SK-N-SH treated with all-trans-retinoic acid at 6 μM for 48 hours (cell line): ENCODE results near the gene DYNC2I2.
"Not testable (repeated sequence)": the region's sequence is repeated elsewhere in the genome, so short reads cannot be mapped to it uniquely, and the experiment has no call there.

Experiments used
- ARNTL ChIP-seq: fragments of 450-650 bp; formaldehyde crosslinking; IDR thresholded peaks from 2 replicates; pipeline ENCODE4 v1.5.0; 2020; ENCODE audit warnings: low read depth, mild to moderate bottlenecking, moderate library complexity, borderline replicate concordance
- CSDC2 ChIP-seq: fragments of 250-450 bp; sonication (Bioruptor Pico); IDR thresholded peaks from 2 replicates; pipeline ENCODE4 v1.5.0; 2020; ENCODE audit warnings: mild to moderate bottlenecking, moderate library complexity
- ISL1 ChIP-seq: fragments of 250-450 bp; sonication (Bioruptor Pico); IDR thresholded peaks from 2 replicates; pipeline ENCODE4 v2.1.2; 2022; ENCODE audit warnings: mild to moderate bottlenecking, moderate library complexity
- RARB ChIP-seq: fragments of 250-450 bp; sonication (Bioruptor Pico); IDR thresholded peaks from 2 replicates; pipeline ENCODE4 v1.8.0; 2021; ENCODE audit warnings: mild to moderate bottlenecking, moderate library complexity
- TOX ChIP-seq: fragments of 250-450 bp; sonication (Bioruptor Pico); IDR thresholded peaks from 2 replicates; pipeline ENCODE4 v1.8.0; 2021; ENCODE audit warnings: mild to moderate bottlenecking, moderate library complexity, borderline replicate concordance
- ZC3H10 ChIP-seq: fragments of 250-450 bp; sonication (Bioruptor Pico); IDR thresholded peaks from 2 replicates; pipeline ENCODE4 v1.5.1; 2021; ENCODE audit warnings: mild to moderate bottlenecking, moderate library complexity
- ZFP3 ChIP-seq: fragments of 250-450 bp; sonication (Bioruptor Pico); IDR thresholded peaks from 2 replicates; pipeline ENCODE4 v1.5.0; 2020; ENCODE audit warnings: mild to moderate bottlenecking, moderate library complexity
- ZFP30 ChIP-seq: fragments of 450-650 bp; formaldehyde crosslinking; IDR thresholded peaks from 2 replicates; pipeline ENCODE4 v1.5.0; 2022; ENCODE audit warnings: mild to moderate bottlenecking, moderate library complexity
- ZNF565 ChIP-seq: fragments of 450-650 bp; formaldehyde crosslinking; conservative IDR thresholded peaks from 2 replicates; pipeline ENCODE4 v1.5.0; 2020; ENCODE audit warnings: low read depth, mild to moderate bottlenecking, moderate library complexity
- ZNF8 ChIP-seq: fragments of 450-650 bp; formaldehyde crosslinking; IDR thresholded peaks from 2 replicates; pipeline ENCODE4 v1.5.0; 2020; ENCODE audit warnings: mild to moderate bottlenecking, moderate library complexity
- TF ChIP-seq, protein P1 (sequence below): fragments of 250-450 bp; sonication (Bioruptor Pico); IDR thresholded peaks from 2 replicates; pipeline ENCODE4 v1.5.1; 2021; ENCODE audit warnings: mild to moderate bottlenecking, moderate library complexity
- TF ChIP-seq, protein P2 (sequence below): fragments of 250-450 bp; sonication (Bioruptor Pico); IDR thresholded peaks from 2 replicates; pipeline ENCODE4 v1.8.0; 2021; ENCODE audit warnings: low read depth, mild to moderate bottlenecking, moderate library complexity, borderline replicate concordance
- TF ChIP-seq, protein P3 (sequence below): fragments of 250-450 bp; sonication (Bioruptor Pico); IDR thresholded peaks from 2 replicates; pipeline ENCODE4 v1.5.1; 2020; ENCODE audit warnings: low read depth, mild to moderate bottlenecking, moderate library complexity

DNA sequence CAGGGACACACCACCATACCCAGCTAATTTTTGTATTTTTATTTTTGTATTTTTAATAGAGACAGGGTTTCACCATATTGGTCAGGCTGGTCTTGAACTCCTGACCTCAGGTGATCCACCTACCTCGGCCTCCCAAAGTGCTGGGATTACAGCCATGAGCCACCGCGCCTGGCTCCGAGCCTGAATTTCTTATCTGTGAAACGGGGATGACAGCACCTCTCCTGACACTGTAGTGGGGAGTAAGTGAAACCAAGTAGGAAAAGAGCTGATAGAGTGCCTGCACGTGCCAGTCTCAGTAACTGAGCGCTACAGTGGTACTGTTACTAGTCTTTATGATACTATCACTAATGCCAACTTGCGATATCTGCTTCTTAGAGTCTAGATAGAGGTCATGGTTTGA is 71.5 kb downstream of the DYNC2I2 start:
- not testable (repeated sequence) for TF ChIP-seq ZFP30 (CRISPR knock-in tag); ARNTL; TOX (CRISPR knock-in tag); ZC3H10 (CRISPR knock-in tag); ISL1 (CRISPR knock-in tag); ZFP3 (CRISPR knock-in tag); CSDC2 (CRISPR knock-in tag); RARB; ZNF565; ZNF8 (CRISPR knock-in tag)
- TF ChIP-seq, protein P1, sequence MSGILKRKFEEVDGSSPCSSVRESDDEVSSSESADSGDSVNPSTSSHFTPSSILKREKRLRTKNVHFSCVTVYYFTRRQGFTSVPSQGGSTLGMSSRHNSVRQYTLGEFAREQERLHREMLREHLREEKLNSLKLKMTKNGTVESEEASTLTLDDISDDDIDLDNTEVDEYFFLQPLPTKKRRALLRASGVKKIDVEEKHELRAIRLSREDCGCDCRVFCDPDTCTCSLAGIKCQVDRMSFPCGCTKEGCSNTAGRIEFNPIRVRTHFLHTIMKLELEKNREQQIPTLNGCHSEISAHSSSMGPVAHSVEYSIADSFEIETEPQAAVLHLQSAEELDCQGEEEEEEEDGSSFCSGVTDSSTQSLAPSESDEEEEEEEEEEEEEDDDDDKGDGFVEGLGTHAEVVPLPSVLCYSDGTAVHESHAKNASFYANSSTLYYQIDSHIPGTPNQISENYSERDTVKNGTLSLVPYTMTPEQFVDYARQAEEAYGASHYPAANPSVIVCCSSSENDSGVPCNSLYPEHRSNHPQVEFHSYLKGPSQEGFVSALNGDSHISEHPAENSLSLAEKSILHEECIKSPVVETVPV (CRISPR knock-in tag), result not testable (repeated sequence)
- TF ChIP-seq, protein P2, sequence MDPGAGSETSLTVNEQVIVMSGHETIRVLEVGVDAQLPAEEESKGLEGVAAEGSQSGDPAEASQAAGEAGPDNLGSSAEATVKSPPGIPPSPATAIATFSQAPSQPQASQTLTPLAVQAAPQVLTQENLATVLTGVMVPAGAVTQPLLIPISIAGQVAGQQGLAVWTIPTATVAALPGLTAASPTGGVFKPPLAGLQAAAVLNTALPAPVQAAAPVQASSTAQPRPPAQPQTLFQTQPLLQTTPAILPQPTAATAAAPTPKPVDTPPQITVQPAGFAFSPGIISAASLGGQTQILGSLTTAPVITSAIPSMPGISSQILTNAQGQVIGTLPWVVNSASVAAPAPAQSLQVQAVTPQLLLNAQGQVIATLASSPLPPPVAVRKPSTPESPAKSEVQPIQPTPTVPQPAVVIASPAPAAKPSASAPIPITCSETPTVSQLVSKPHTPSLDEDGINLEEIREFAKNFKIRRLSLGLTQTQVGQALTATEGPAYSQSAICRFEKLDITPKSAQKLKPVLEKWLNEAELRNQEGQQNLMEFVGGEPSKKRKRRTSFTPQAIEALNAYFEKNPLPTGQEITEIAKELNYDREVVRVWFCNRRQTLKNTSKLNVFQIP (CRISPR knock-in tag), result not testable (repeated sequence)
- TF ChIP-seq, protein P3, sequence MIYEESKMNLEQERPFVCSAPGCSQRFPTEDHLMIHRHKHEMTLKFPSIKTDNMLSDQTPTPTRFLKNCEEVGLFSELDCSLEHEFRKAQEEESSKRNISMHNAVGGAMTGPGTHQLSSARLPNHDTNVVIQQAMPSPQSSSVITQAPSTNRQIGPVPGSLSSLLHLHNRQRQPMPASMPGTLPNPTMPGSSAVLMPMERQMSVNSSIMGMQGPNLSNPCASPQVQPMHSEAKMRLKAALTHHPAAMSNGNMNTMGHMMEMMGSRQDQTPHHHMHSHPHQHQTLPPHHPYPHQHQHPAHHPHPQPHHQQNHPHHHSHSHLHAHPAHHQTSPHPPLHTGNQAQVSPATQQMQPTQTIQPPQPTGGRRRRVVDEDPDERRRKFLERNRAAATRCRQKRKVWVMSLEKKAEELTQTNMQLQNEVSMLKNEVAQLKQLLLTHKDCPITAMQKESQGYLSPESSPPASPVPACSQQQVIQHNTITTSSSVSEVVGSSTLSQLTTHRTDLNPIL (CRISPR knock-in tag), result not testable (repeated sequence)
